Astrocyte (in vitro differentiated cells and primary cell): ENCODE results near the gene CTRB1.
"Not testable (repeated sequence)": the region's sequence is repeated elsewhere in the genome, so short reads cannot be mapped to it uniquely, and the experiment has no call there.

Experiments used
- EZH2 ChIP-seq: IDR thresholded peaks from 2 replicates; pipeline ENCODE4 v1.6.1; 2012; ENCODE audit warnings: mild to moderate bottlenecking, low read length, inconsistent platforms; ENCODE audit not compliant: insufficient read depth
- TF ChIP-seq, protein P1 (sequence below): IDR thresholded peaks from 2 replicates; pipeline ENCODE4 v1.5.1; 2011; ENCODE audit warnings: low read depth, mild to moderate bottlenecking, inconsistent platforms, low read length, moderate library complexity; ENCODE audit not compliant: insufficient read depth

DNA sequence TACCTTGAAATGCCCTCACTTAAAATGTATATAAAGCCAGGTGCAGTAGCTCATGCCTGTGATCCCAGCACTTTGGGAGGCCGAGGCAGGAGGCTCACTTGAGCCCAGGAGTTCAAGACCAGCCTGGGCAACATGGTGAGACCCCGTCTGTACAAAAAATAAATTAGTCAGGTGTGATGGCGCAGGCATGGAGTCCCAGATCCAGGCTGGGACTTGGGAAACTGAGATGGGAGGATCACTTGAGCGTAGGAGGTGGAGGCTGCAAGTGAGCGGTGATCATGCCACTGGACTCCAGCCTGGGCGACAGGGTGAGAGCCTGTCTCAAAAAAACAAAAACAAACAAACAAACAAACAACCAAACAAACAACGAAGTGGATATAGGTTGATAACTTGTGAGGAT, 9.3 kb upstream of the CTRB1 start:
- TF ChIP-seq, protein P1, sequence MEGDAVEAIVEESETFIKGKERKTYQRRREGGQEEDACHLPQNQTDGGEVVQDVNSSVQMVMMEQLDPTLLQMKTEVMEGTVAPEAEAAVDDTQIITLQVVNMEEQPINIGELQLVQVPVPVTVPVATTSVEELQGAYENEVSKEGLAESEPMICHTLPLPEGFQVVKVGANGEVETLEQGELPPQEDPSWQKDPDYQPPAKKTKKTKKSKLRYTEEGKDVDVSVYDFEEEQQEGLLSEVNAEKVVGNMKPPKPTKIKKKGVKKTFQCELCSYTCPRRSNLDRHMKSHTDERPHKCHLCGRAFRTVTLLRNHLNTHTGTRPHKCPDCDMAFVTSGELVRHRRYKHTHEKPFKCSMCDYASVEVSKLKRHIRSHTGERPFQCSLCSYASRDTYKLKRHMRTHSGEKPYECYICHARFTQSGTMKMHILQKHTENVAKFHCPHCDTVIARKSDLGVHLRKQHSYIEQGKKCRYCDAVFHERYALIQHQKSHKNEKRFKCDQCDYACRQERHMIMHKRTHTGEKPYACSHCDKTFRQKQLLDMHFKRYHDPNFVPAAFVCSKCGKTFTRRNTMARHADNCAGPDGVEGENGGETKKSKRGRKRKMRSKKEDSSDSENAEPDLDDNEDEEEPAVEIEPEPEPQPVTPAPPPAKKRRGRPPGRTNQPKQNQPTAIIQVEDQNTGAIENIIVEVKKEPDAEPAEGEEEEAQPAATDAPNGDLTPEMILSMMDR = not testable (repeated sequence)
- TF ChIP-seq EZH2 = not testable (repeated sequence)
